Naive B cell (primary cell): ENCODE data around the gene GGT1. TPM values are rescaled to one million over a fixed set of nuclear protein-coding genes. Genes with fewer than 3 reads are reported as not detected.
A peak's percentile ranks its signal among the peaks of the same experiment; 100 is the strongest.

ENCODE experiments used
- ATAC-seq, 2 donors: fragments of 150-1000 bp; cut with Tn5 transposase; 2 replicates each; pipeline ENCODE4 v1.10.0; 2021; ENCODE audit warnings: low read depth in 2 of 2, mild to moderate bottlenecking in 2 of 2, moderate library complexity in 2 of 2
- DNase-seq: peaks from one replicate; pipeline ENCODE4 v3.0.0; 2022
- H3K27ac Mint-ChIP-seq, 6 donors: one replicate each; pipeline ENCODE4 v1.8.0; 2020 to 2022; ENCODE audit warnings: mild to moderate bottlenecking in 6 of 6, mixed read lengths in 6 of 6, moderate library complexity in 5 of 6, inconsistent platforms in 2 of 6
- H3K27me3 Mint-ChIP-seq, 3 donors: one replicate each; pipeline ENCODE4 v1.8.0; 2021 to 2022; ENCODE audit warnings: mixed read lengths in 3 of 3, mild to moderate bottlenecking in 1 of 3
- H3K36me3 Mint-ChIP-seq, 2 donors: one replicate each; pipeline ENCODE4 v1.8.0; 2020 to 2022; ENCODE audit warnings: mixed read lengths in 2 of 2, inconsistent platforms in 1 of 2, mild to moderate bottlenecking in 1 of 2
- H3K4me1 Mint-ChIP-seq, 3 donors: one replicate each; pipeline ENCODE4 v1.8.0; 2020 to 2022; ENCODE audit warnings: mixed read lengths in 3 of 3, inconsistent platforms in 1 of 3, mild to moderate bottlenecking in 1 of 3, moderate library complexity in 1 of 3
- H3K4me3 Mint-ChIP-seq, 8 donors: one replicate each; pipeline ENCODE4 v1.8.0; 2020 to 2022; ENCODE audit warnings: mild to moderate bottlenecking in 8 of 8, mixed read lengths in 8 of 8, moderate library complexity in 8 of 8, inconsistent platforms in 2 of 8
- H3K9me3 Mint-ChIP-seq, 7 donors: one replicate each; pipeline ENCODE4 v1.8.0; 2020 to 2022; ENCODE audit warnings: mixed read lengths in 7 of 7, mild to moderate bottlenecking in 5 of 7, inconsistent platforms in 2 of 7, moderate library complexity in 1 of 7
- polyA plus RNA-seq, 6 donors: library from polyadenylated mRNA; unstranded; fragments of 300-500 nt; fragmentation: Illumina TruSeq; gene quantifications; one replicate each; pipeline ENCODE4 v1.2.3, GENCODE V29; 2021; ENCODE audit warnings: low read depth in 6 of 6

The GGT1 gene
- polyA plus RNA-seq, 6 donors from 2014 or later, result 0.17 to 0.90 (median 0.70) TPM; not detected in 2

- Mint-ChIP-seq H3K27me3 (no peaks in the 10 kb centered on the region), H3K9me3 (no peaks in the 10 kb centered on the region), H3K36me3 (peaks cover 9 to 16% of the 10 kb centered on the region in 2 donors), H3K27ac (peak overlapping the region in 3 of 6 donors; percentile 37 to 86 (median 39)), H3K4me3 (no peak overlapping the region), H3K4me1 (peaks cover 1 to 6% (median 4%) of the 10 kb centered on the region in 3 donors)
- DNase-seq (no peak), ATAC-seq (no peak)
These were observed 26.2 kb upstream of the GGT1 start for GRCh38 chr22:24576778-24577177.

- H3K4me3 Mint-ChIP-seq, result no peak overlapping the region
- H3K4me1 Mint-ChIP-seq, result peaks cover 1 to 6% (median 4%) of the 10 kb centered on the region in 3 donors
- no peak for ATAC-seq
These were observed 24.4 kb upstream of the GGT1 start for GRCh38 chr22:24578355-24579257.

GRCh38 chr22:24579258-24579601 lies 23.8 kb upstream of the GGT1 start:
- no peaks in the 10 kb centered on the region for H3K27me3 Mint-ChIP-seq
- H3K27ac Mint-ChIP-seq, result peak overlapping the region in 1 of 6 donors; percentile 65
- ATAC-seq, result no peak
- H3K4me1 Mint-ChIP-seq, result peaks cover 1 to 6% (median 4%) of the 10 kb centered on the region in 3 donors
- H3K36me3 Mint-ChIP-seq, result peaks cover 5 to 12% of the 10 kb centered on the region in 2 donors
- no peak overlapping the region for H3K4me3 Mint-ChIP-seq
- DNase-seq, result no peak
- H3K9me3 Mint-ChIP-seq, result no peaks in the 10 kb centered on the region

More at GRCh38 chr22:24578355-24579257, 24.4 kb upstream of the GGT1 start:
- Mint-ChIP-seq H3K9me3 (no peaks in the 10 kb centered on the region), H3K36me3 (peaks cover 5 to 12% of the 10 kb centered on the region in 2 donors), H3K27me3 (no peaks in the 10 kb centered on the region), H3K27ac (peak overlapping the region in 5 of 6 donors; percentile 4 to 54 (median 36))
- DNase-seq, result no peak

GRCh38 chr22:24580276-24580675 lies 22.7 kb upstream of the GGT1 start:
- Mint-ChIP-seq H3K27ac (peak overlapping the region in 1 of 6 donors; percentile 79), H3K4me1 (peaks cover 0 to 6% (median 1%) of the 10 kb centered on the region in 3 donors), H3K27me3 (no peaks in the 10 kb centered on the region), H3K9me3 (no peaks in the 10 kb centered on the region), H3K36me3 (peaks cover 2 to 5% of the 10 kb centered on the region in 2 donors), H3K4me3 (no peak overlapping the region)
- ATAC-seq (no peak), DNase-seq (no peak)

GRCh38 chr22:24582056-24582814 lies 20.8 kb upstream of the GGT1 start:
- no peak overlapping the region for H3K4me3 Mint-ChIP-seq
- ATAC-seq, result no peak
- H3K27ac Mint-ChIP-seq, result no peak overlapping the region
- no peaks in the 10 kb centered on the region for H3K27me3 Mint-ChIP-seq
- H3K4me1 Mint-ChIP-seq, result no peaks in the 10 kb centered on the region
- H3K36me3 Mint-ChIP-seq, result no peaks in the 10 kb centered on the region
- DNase-seq, result no peak
- H3K9me3 Mint-ChIP-seq, result no peaks in the 10 kb centered on the region

GRCh38 chr22:24583221-24584165 lies 19.5 kb upstream of the GGT1 start:
- peak overlapping the region in 3 of 6 donors; percentile 64 to 77 (median 66) for H3K27ac Mint-ChIP-seq
- no peaks in the 10 kb centered on the region for H3K9me3 Mint-ChIP-seq
- H3K4me3 Mint-ChIP-seq, result no peak overlapping the region
- DNase-seq, result no peak
- ATAC-seq, result no peak
- no peaks in the 10 kb centered on the region for H3K27me3 Mint-ChIP-seq
- H3K4me1 Mint-ChIP-seq, result no peaks in the 10 kb centered on the region
- H3K36me3 Mint-ChIP-seq, result no peaks in the 10 kb centered on the region

- ATAC-seq, result no peak
- Mint-ChIP-seq H3K4me3 (no peak overlapping the region), H3K27ac (peak overlapping the region in 2 of 6 donors; percentile 64 to 77), H3K9me3 (no peaks in the 10 kb centered on the region), H3K36me3 (no peaks in the 10 kb centered on the region), H3K4me1 (no peaks in the 10 kb centered on the region), H3K27me3 (no peaks in the 10 kb centered on the region)
- DNase-seq, result no peak
These were observed 18.7 kb upstream of the GGT1 start for GRCh38 chr22:24584166-24584790.

GRCh38 chr22:24584871-24585411 lies 18.1 kb upstream of the GGT1 start:
- no peak for ATAC-seq
- H3K27ac Mint-ChIP-seq, result no peak overlapping the region

GRCh38 chr22:24585461-24585860 lies 17.5 kb upstream of the GGT1 start:
- Mint-ChIP-seq H3K27me3 (peaks cover 0 to under 1% (median 0%) of the 10 kb centered on the region in 3 donors), H3K36me3 (no peaks in the 10 kb centered on the region), H3K4me1 (no peaks in the 10 kb centered on the region), H3K4me3 (no peak overlapping the region), H3K9me3 (no peaks in the 10 kb centered on the region), H3K27ac (no peak overlapping the region)
- ATAC-seq (no peak), DNase-seq (no peak)

More at GRCh38 chr22:24584871-24585411, 18.1 kb upstream of the GGT1 start:
- H3K9me3 Mint-ChIP-seq, result no peaks in the 10 kb centered on the region
- H3K27me3 Mint-ChIP-seq, result no peaks in the 10 kb centered on the region
- H3K36me3 Mint-ChIP-seq, result no peaks in the 10 kb centered on the region
- no peak for DNase-seq
- H3K4me3 Mint-ChIP-seq, result no peak overlapping the region
- H3K4me1 Mint-ChIP-seq, result no peaks in the 10 kb centered on the region

- DNase-seq (no peak), ATAC-seq (no peak)
- H3K9me3 Mint-ChIP-seq, result no peaks in the 10 kb centered on the region
- no peaks in the 10 kb centered on the region for H3K4me1 Mint-ChIP-seq
- no peak overlapping the region for H3K4me3 Mint-ChIP-seq
- no peak overlapping the region for H3K27ac Mint-ChIP-seq
- peaks cover 0 to 7% (median 0%) of the 10 kb centered on the region in 3 donors for H3K27me3 Mint-ChIP-seq
- H3K36me3 Mint-ChIP-seq, result no peaks in the 10 kb centered on the region
These were observed 17.0 kb upstream of the GGT1 start for GRCh38 chr22:24585927-24586546.

GRCh38 chr22:24587251-24587650 lies 15.7 kb upstream of the GGT1 start:
- ATAC-seq, result no peak

GRCh38 chr22:24587948-24588347 lies 15.0 kb upstream of the GGT1 start:
- H3K4me1 Mint-ChIP-seq, result peaks cover 4 to 7% (median 6%) of the 10 kb centered on the region in 3 donors

More at GRCh38 chr22:24587251-24587650, 15.7 kb upstream of the GGT1 start:
- peak overlapping the region in 1 of 6 donors; percentile 27 for H3K27ac Mint-ChIP-seq
- DNase-seq, result no peak
- peaks cover 2 to 5% (median 2%) of the 10 kb centered on the region in 3 donors for H3K4me1 Mint-ChIP-seq
- no peaks in the 10 kb centered on the region for H3K36me3 Mint-ChIP-seq
- H3K4me3 Mint-ChIP-seq, result no peak overlapping the region
- peaks cover 0 to 19% (median 3%) of the 10 kb centered on the region in 3 donors for H3K27me3 Mint-ChIP-seq
- no peaks in the 10 kb centered on the region for H3K9me3 Mint-ChIP-seq

More at GRCh38 chr22:24587948-24588347, 15.0 kb upstream of the GGT1 start:
- DNase-seq (no peak), ATAC-seq (no peak)
- H3K9me3 Mint-ChIP-seq, result no peaks in the 10 kb centered on the region
- H3K4me3 Mint-ChIP-seq, result no peak overlapping the region
- peak overlapping the region in 1 of 6 donors; percentile 49 for H3K27ac Mint-ChIP-seq
- peaks cover 0 to 22% (median 5%) of the 10 kb centered on the region in 3 donors for H3K27me3 Mint-ChIP-seq
- H3K36me3 Mint-ChIP-seq, result no peaks in the 10 kb centered on the region
